DOHH2 (cell line): ENCODE data around the gene RIPOR2.

Source experiments
- H3F3A ChIP-seq: fragments of 200-600 bp; sonication (generic), shearing (Covaris generic); 2 replicates; pipeline ENCODE4 v1.6.0; 2016; ENCODE audit warnings: antibody characterized with exemption, mild to moderate bottlenecking; ENCODE audit not compliant: control insufficient read depth, insufficient read depth
- H3K27ac ChIP-seq: fragments of 200-600 bp; sonication (generic); 2 replicates; pipeline ENCODE4 v1.5.1; 2014; ENCODE audit warnings: low read depth, mild to moderate bottlenecking, low read length, moderate library complexity
- H3K27me3 ChIP-seq: fragments of 200-600 bp; sonication (generic); 2 replicates; pipeline ENCODE4 v1.6.1; 2014; ENCODE audit warnings: mild to moderate bottlenecking, low read length, mixed read lengths; ENCODE audit not compliant: control insufficient read depth
- H3K36me3 ChIP-seq: fragments of 200-600 bp; sonication (generic); 2 replicates; pipeline ENCODE4 v1.6.1; 2014; ENCODE audit warnings: mild to moderate bottlenecking, low read length, moderate library complexity, mixed read lengths; ENCODE audit not compliant: control insufficient read depth
- H3K4me1 ChIP-seq: fragments of 200-600 bp; sonication (generic); 2 replicates; pipeline ENCODE4 v1.6.1; 2014; ENCODE audit warnings: mild to moderate bottlenecking, low read length, mixed read lengths; ENCODE audit not compliant: control insufficient read depth
- H3K4me2 ChIP-seq: fragments of 200-600 bp; sonication (generic); 2 replicates; pipeline ENCODE4 v1.6.0; 2014; ENCODE audit warnings: mild to moderate bottlenecking, low read length, moderate library complexity
- H3K4me3 ChIP-seq: fragments of 200-600 bp; sonication (generic); 2 replicates; pipeline ENCODE4 v1.5.1; 2014; ENCODE audit warnings: mild to moderate bottlenecking, low read length, mixed read lengths
- H3K79me2 ChIP-seq: fragments of 200-600 bp; sonication (generic); 2 replicates; pipeline ENCODE4 v1.6.1; 2014; ENCODE audit warnings: mild to moderate bottlenecking, low read length, mixed read lengths; ENCODE audit not compliant: control insufficient read depth
- H3K9me2 ChIP-seq: fragments of 200-600 bp; sonication (generic); replicated peaks from 2 replicates; pipeline ENCODE4 v1.6.1; 2014; ENCODE audit warnings: mild to moderate bottlenecking, low read length, mixed read lengths; ENCODE audit not compliant: control insufficient read depth
- H3K9me3 ChIP-seq: fragments of 200-600 bp; sonication (generic); 2 replicates; pipeline ENCODE4 v1.6.1; 2014; ENCODE audit warnings: antibody characterized with exemption, low read length, mixed read lengths; ENCODE audit not compliant: control insufficient read depth, insufficient read depth
- H4K20me1 ChIP-seq: fragments of 200-600 bp; sonication (generic); 2 replicates; pipeline ENCODE4 v1.6.0; 2014; ENCODE audit warnings: low read depth, mild to moderate bottlenecking, antibody characterized with exemption, low read length, moderate library complexity; ENCODE audit not compliant: control insufficient read depth, insufficient read depth
- CTCF ChIP-seq: fragments of 200-600 bp; sonication (generic); IDR thresholded peaks from one replicate; pipeline ENCODE4 v1.5.1; 2014; ENCODE audit warnings: antibody characterized with exemption, mild to moderate bottlenecking, low read depth, low read length; ENCODE audit not compliant: poor library complexity, severe bottlenecking
- EZH2phosphoT487 ChIP-seq: fragments of 200-600 bp; sonication (generic); IDR thresholded peaks from 2 replicates; pipeline ENCODE4 v1.6.1; 2017; ENCODE audit warnings: borderline replicate concordance, mild to moderate bottlenecking, antibody characterized with exemption, low read length, moderate library complexity, mixed read lengths

The RIPOR2 gene

GRCh38 chr6:24827970-24828369 is 107.8 kb downstream of the RIPOR2 start:
- H3K27me3 ChIP-seq: no peaks in the 10 kb centered on the region
- H3K9me2 ChIP-seq: no peaks in the 10 kb centered on the region
- no peak overlapping the region for H3K27ac ChIP-seq
- no peak overlapping the region for H3K4me2 ChIP-seq
- no peaks in the 10 kb centered on the region for H3K4me1 ChIP-seq
- peaks cover 78% of the 10 kb centered on the region for H3K36me3 ChIP-seq
- H3K4me3 ChIP-seq: no peak overlapping the region
- TF ChIP-seq CTCF: no peak
- TF ChIP-seq EZH2phosphoT487: no peak
- no peaks in the 10 kb centered on the region for H3K9me3 ChIP-seq
- no peaks in the 10 kb centered on the region for H3K79me2 ChIP-seq
- H4K20me1 ChIP-seq: no peaks in the 10 kb centered on the region
- H3F3A ChIP-seq: 0 out of 2 replicates have a peak, but pooled peaks cover 2% of the 10 kb centered on the region

- Histone ChIP-seq H3K27me3 (no peaks in the 10 kb centered on the region), H3K4me3 (no peak overlapping the region), H3K9me2 (no peaks in the 10 kb centered on the region), H3K27ac (no peak overlapping the region), H3K36me3 (peaks cover 77% of the 10 kb centered on the region), H3K4me1 (no peaks in the 10 kb centered on the region), H3F3A (0 out of 2 replicates have a peak, but pooled peaks cover 2% of the 10 kb centered on the region), H3K79me2 (no peaks in the 10 kb centered on the region), H3K4me2 (no peak overlapping the region), H3K9me3 (no peaks in the 10 kb centered on the region), H4K20me1 (no peaks in the 10 kb centered on the region)
- TF ChIP-seq EZH2phosphoT487: no peak
- no peak for TF ChIP-seq CTCF
Measured at GRCh38 chr6:24827162-24827561, 108.6 kb downstream of the RIPOR2 start.

DNA sequence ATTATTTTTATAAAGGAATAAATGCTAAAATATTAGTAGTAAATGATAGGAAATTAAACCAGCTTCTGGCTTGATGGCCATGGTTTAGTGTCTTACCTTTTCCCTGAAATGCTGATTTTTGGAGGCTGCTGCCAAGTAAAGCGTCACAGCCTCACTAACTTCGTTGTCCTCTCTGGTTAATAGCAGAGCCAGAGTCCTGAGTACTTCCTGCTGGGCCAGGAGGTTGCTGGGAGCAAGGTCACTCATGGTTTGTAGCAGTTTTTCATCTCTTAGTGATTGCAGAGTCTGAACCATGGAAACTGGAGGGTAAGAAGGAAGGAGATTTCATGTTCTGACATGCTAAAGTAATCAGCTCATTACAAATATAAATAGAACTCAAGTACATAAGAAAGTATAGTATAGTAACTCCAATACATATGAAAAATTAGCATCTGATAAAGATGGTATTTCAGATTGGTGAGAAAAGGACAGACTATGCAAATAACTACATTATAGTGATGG is 110.6 kb downstream of the RIPOR2 start:
- Histone ChIP-seq H3K4me2 (no peak overlapping the region), H3K9me3 (no peaks in the 10 kb centered on the region), H3K27ac (no peak overlapping the region), H3K4me3 (no peak overlapping the region), H3K27me3 (no peaks in the 10 kb centered on the region), H4K20me1 (no peaks in the 10 kb centered on the region), H3F3A (0 out of 2 replicates have a peak, but pooled peaks cover 2% of the 10 kb centered on the region), H3K9me2 (no peaks in the 10 kb centered on the region), H3K79me2 (no peaks in the 10 kb centered on the region), H3K4me1 (no peaks in the 10 kb centered on the region), H3K36me3 (peaks cover 70% of the 10 kb centered on the region)
- TF ChIP-seq CTCF (no peak), EZH2phosphoT487 (no peak)
